ENCODE data around the gene UNC13D.

- TF ChIP-seq CTCF (IDR thresholded peaks at IDR 0.05), result no peak
- TF ChIP-seq EP300 (IDR thresholded peaks at IDR 0.05), result no peak
Measured at GRCh38 chr17:75818326-75818885, 25.8 kb downstream of the UNC13D start.

All from sigmoid colon (tissue), 4 donors.